NCI-H146 (cell line): ENCODE measurements around the gene CEP95.

Source experiments
- DNase-seq: peaks from one replicate; lab custom pipeline; 2025; lab: John Stamatoyannopoulos, UW

The CEP95 gene

GRCh38 chr17:64515829-64516228 lies 9.1 kb downstream of the CEP95 start:
- no peak for DNase-seq

DNA sequence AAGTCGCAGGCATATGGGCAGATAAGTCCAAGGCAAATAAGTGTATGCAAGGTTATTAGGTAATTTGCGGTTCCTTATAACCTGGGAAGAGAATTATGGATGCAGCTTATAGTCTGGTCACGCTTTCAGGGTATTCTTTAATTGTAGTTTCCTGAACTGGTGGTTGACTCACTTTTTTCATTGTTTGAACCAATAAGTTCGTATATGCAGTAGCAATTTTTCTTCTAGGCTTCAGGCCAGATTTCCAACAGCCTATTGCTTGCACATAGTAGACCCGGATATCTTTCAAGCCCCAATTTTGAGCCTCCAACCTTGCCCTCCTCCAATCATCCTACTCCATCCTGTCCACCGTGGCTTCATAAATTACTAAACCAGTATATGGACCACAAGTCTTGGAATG lies 12.8 kb downstream of the CEP95 start:
- DNase-seq, result no peak

GRCh38 chr17:64520359-64520758 lies 13.6 kb downstream of the CEP95 start:
- no peak for DNase-seq

- DNase-seq, result no peak
Observed at GRCh38 chr17:64527914-64528313, 21.1 kb downstream of the CEP95 start.

GRCh38 chr17:64529221-64529620 lies 22.4 kb downstream of the CEP95 start:
- DNase-seq, result no peak

DNA sequence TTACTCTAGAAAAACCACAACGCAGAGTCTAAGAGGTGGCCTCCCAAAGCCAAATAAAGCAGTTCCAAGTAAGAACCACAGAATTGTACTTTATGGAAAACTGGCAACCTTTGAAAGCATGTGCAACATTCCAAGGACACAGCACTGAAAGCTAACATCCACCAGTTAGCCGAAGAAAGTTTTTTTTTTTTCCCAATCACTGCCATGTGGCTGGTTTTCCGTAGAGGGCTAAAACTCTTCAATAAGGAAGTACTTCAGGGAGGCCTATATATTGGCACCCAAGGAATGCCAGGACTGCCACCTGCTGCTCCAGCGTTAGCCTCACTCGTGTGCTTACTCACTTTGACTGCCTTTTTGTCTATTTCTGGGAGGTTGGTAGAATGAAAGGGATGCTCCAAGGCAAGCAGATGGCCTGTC lies 25.2 kb downstream of the CEP95 start:
- no peak for DNase-seq

DNA sequence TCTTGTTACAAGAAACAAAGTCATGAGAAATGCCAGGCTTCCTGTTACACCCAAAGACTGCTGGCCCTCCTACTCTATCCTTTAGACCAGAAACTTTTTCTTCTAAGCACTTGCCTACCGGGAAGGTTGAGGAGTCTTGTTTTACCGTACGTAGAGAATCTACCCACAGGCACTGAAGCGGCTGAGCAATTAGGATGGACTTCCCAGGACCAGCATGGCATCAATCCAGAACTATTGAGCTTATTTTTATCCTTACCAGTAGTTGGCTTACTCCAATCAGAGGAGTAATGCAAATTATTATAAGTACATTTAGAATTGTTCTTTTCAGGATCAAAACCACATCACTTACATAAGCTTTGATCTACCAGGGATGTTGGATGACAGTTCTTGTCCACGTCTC lies 25.6 kb downstream of the CEP95 start:
- no peak for DNase-seq

DNA sequence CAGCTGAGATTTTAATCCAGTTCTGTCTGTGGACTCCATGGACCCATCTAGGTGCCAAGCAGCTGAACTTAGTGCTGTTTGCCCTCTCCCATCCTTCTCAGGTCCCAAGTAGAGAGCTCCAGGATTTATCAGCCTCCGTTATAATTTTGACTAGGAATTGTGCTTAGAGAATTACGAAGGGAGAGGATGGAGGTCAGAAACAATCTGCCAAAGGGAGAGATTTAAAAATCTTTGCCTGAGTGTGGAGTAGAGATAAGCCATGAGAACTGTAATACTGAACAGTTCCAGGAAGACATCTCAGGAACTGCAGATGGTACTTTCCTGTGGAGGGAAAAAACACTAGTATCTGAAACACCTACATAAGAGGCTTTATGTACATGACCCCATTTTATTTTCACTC lies 27.0 kb downstream of the CEP95 start:
- DNase-seq, result no peak

- no peak for DNase-seq
Observed at GRCh38 chr17:64534187-64534586, 27.4 kb downstream of the CEP95 start.

- DNase-seq, result no peak
Observed at GRCh38 chr17:64535357-64535756, 28.6 kb downstream of the CEP95 start.

DNA sequence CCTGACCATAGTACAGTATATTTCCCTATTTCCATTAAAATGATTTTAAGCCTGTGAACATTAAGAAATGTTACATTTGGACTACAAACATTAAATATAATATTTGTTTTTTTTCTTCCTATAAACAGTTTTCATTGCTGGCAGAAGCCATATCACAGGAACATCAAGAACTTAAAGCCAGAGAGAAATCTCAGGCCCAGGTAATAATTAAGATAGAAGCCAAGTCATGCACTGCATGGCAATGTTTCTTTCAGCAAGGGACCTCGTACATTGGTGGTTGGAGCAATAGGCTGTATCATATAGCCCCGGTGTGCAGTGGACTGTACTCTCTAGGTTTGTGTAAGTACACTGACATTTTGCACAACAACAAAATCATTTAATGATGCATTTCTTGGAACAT lies 30.1 kb downstream of the CEP95 start:
- no peak for DNase-seq

DNA sequence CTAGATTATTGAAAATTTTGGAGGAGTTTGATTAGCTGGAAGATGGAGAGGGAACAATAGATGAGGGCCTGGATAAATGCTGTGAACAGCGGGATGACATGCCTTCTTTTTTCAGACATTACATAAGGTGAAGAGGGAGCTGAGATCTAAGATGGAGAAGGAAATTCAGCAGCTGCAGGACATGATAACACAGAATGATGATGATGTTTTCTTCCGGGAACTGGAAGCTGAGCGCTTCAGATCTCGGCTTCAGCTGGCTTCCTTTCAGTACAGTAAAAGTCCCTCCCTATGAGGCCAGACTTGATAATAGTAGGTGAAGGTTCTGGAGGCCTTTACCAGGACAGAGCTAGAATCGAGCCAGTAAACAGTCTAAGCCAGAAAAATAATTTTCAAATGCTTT lies 30.7 kb downstream of the CEP95 start:
- DNase-seq, result no peak

DNA sequence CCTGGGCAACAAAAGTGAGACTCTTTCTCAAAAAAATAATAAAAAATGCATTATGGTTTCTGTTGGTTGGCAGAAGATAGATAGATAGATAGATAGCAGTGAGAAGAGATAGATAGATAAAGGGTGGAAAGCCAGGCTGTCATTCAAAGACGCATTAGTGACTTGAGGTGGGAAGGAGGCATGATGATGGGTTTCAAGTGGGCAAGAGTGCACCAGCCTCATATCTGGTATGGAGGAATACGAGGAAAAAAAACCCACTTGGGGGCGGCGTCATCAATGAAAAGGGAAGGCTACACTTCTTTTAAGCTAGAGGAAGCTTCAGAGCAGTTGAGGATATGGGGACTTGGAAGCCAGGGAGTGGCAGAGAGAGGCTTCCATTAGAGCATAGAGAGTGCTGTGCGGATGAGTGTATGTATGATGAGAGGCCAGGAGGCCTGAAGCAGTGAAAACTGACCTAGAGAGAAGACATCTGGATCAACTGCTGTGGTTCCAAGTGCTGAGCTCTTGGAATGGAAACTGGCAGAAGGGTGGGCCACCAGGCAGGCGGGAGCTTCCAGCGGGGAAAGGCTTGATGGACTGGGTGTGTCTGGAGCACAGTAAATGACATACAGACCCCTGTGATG lies 31.8 kb downstream of the CEP95 start:
- no peak for DNase-seq

DNA sequence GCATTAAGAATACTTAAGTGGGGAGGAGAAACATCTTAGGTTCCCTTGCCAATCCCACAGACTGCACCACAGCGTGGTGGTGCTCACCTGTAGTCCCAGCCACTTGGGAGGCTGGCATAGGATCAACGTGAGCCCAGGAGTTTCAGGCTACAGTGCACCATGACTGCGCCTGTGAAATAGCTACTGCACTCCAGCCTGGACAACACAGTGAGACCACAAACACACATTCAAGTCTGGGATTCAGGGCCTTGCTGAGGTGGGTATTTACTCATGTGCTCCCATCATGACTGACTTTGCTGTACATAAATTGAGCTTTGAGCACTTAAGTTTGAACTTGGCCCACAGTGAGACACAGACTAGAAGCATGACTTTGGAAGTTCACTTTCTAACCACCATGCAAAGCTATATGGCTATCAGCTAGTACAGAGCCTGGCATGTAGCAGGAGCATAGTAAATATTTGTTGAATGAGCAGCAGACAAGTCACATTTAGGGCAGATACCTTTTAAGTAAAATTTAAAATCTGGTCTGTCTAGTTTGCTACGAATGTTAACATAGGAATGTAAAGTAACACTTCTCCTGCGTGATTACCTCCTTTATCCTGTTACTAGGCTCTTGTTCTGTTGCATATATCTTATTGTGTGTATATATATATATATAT lies 33.5 kb downstream of the CEP95 start:
- no peak for DNase-seq

- no peak for DNase-seq
Observed at GRCh38 chr17:64544742-64545141, 38.0 kb downstream of the CEP95 start.

GRCh38 chr17:64546716-64547115 lies 39.9 kb downstream of the CEP95 start:
- DNase-seq, result no peak

GRCh38 chr17:64547319-64547718 lies 40.5 kb downstream of the CEP95 start:
- no peak for DNase-seq

GRCh38 chr17:64551461-64551860 lies 44.7 kb downstream of the CEP95 start:
- no peak for DNase-seq

- no peak for DNase-seq
Observed at GRCh38 chr17:64554028-64554637, 47.4 kb downstream of the CEP95 start.

GRCh38 chr17:64555281-64555680 lies 48.5 kb downstream of the CEP95 start:
- no peak for DNase-seq

DNA sequence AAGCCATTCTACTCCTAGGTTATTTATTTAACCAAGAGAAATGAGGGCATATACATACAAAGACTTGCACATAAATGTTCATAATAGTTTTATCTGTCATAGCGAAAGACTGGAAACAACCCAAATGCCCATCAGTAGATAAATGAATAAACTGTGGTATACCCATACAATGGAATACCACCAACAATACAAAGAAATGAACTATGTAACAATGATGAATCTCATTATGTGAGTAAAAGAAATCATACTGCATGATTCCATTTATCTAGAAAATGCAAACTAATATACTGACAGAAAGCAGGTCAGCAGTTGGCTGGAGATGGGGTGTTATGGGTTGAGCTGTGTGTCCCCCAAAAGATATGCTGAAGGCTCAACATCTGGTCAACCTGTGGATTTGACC lies 57.3 kb downstream of the CEP95 start:
- DNase-seq, result no peak

DNA sequence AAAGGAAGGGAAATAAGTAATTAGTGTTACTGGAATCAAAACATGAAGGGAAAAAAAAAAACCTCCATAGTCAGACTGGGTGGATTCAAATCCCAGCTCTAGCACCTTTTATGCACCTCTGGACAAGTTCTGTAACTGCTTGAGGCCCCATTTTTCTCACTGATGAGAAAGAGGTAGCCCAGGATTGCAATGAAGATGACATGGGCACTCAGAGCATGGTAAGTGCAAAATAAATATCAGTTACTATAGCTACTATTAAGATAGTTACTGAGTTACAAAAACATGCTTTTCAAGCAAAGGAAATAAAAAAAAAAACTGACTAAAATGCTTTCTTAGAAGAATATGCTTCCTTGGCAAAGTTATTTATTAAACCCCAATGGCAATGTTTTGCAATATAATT lies 58.8 kb downstream of the CEP95 start:
- no peak for DNase-seq

- DNase-seq, result no peak
Observed at GRCh38 chr17:64571746-64572145, 65.0 kb downstream of the CEP95 start.

- DNase-seq, result no peak
Observed at GRCh38 chr17:64572682-64573154, 65.9 kb downstream of the CEP95 start.
